GM20431 (cell line): Measurements from ENCODE around the gene NACC2.

Source experiments
- in situ Hi-C: fragments of 300-500 bp; cut with MseI, MboI; formaldehyde crosslinking; loops from one replicate; pipeline ENCODE4 v1.15.0; 2020; ENCODE audit warnings: low sequenced_read_pairs; ENCODE audit not compliant: unreplicated experiment

Gene NACC2

GRCh38 chr9:136095070-136096058 lies at the start of gene NACC2:
NACC2 (minus strand) TSS chr9:136095289; CDS start chr9:136050521, 44,768 bp downstream.
- in situ Hi-C loops: no loop called here

- in situ Hi-C loops: no loop called here
Observed at GRCh38 chr9:136144450-136144849, 49.4 kb upstream of the NACC2 start.

GRCh38 chr9:136143215-136144001 lies 48.3 kb upstream of the NACC2 start:
- in situ Hi-C loops: no loop called here

- in situ Hi-C loops: no loop called here
Observed at GRCh38 chr9:136142859-136143214, 47.7 kb upstream of the NACC2 start.

GRCh38 chr9:136142414-136142796 lies 47.3 kb upstream of the NACC2 start:
- in situ Hi-C loops: no loop called here

GRCh38 chr9:136141682-136142413 lies 46.8 kb upstream of the NACC2 start:
- in situ Hi-C loops: no loop called here

- in situ Hi-C loops: no loop called here
Observed at GRCh38 chr9:136140966-136141365, 45.9 kb upstream of the NACC2 start.

GRCh38 chr9:136140046-136140445 lies 45.0 kb upstream of the NACC2 start:
- in situ Hi-C loops: no loop called here

GRCh38 chr9:136138566-136138965 lies 43.5 kb upstream of the NACC2 start:
- in situ Hi-C loops: no loop called here

GRCh38 chr9:136137321-136138265 lies 42.5 kb upstream of the NACC2 start:
- in situ Hi-C loops: no loop called here

- in situ Hi-C loops: no loop called here
Observed at GRCh38 chr9:136136127-136136925, 41.2 kb upstream of the NACC2 start.

GRCh38 chr9:136135326-136136126 lies 40.4 kb upstream of the NACC2 start:
- in situ Hi-C loops: no loop called here

GRCh38 chr9:136133959-136134484 lies 38.9 kb upstream of the NACC2 start:
- in situ Hi-C loops: no loop called here

- in situ Hi-C loops: no loop called here
Observed at GRCh38 chr9:136133191-136133958, 38.3 kb upstream of the NACC2 start.

GRCh38 chr9:136132512-136133050 lies 37.5 kb upstream of the NACC2 start:
- in situ Hi-C loops: no loop called here
